ENCODE measurements around the gene ZNF813. TPM values are rescaled to one million over a fixed set of nuclear protein-coding genes. Genes with fewer than 3 reads are reported as not detected.

Gene ZNF813
- total RNA-seq, 4 donors from 2014 or later: 3.0 to 4.1 (median 3.5) TPM

GRCh38 chr19:53525922-53526321, 58.4 kb downstream of the ZNF813 start:
- TF ChIP-seq CTCF (IDR thresholded peaks at IDR 0.05; ENCODE audit: low read depth): no peak

GRCh38 chr19:53530622-53531021, 63.1 kb downstream of the ZNF813 start:
- TF ChIP-seq CTCF (IDR thresholded peaks at IDR 0.05; ENCODE audit: low read depth): no peak

GRCh38 chr19:53531457-53531856, 63.9 kb downstream of the ZNF813 start:
- TF ChIP-seq CTCF (IDR thresholded peaks at IDR 0.05; ENCODE audit: low read depth): no peak

GRCh38 chr19:53532362-53532761, 64.8 kb downstream of the ZNF813 start:
- TF ChIP-seq CTCF (IDR thresholded peaks at IDR 0.05; ENCODE audit: low read depth): no peak

GRCh38 chr19:53536225-53536548, 68.7 kb downstream of the ZNF813 start:
- no peak for TF ChIP-seq CTCF (IDR thresholded peaks at IDR 0.05; ENCODE audit: low read depth)

- no peak for TF ChIP-seq CTCF (IDR thresholded peaks at IDR 0.05; ENCODE audit: low read depth)
Observed at GRCh38 chr19:53537121-53537520, 69.6 kb downstream of the ZNF813 start.

- TF ChIP-seq CTCF (IDR thresholded peaks at IDR 0.05; ENCODE audit: low read depth): no peak
Observed at GRCh38 chr19:53537521-53538377, 70.2 kb downstream of the ZNF813 start, which contains the start of gene ZNF331. TSS of gene ZNF331 (plus strand) at chr19:53538145. CDS start at chr19:53569377, 31,232 bp downstream.
